Sigmoid colon (tissue), 4 donors: ENCODE data around the gene ZNF511.

Source experiments
- CTCF ChIP-seq, 4 experiments: fragments of 450-650 bp in 3 of 4; fragments of 200-600 bp in 1 of 4; IDR thresholded peaks; one replicate each; pipeline ENCODE4 v1.5.1; 2016 to 2019; ENCODE audit warnings: antibody characterized with exemption in 4 of 4, mild to moderate bottlenecking in 3 of 4, moderate library complexity in 2 of 4
- EP300 ChIP-seq, 4 donors: sonication (generic); formaldehyde crosslinking; IDR thresholded peaks; one replicate each; pipeline ENCODE4 v1.6.1; 2017; ENCODE audit warnings: antibody characterized with exemption in 4 of 4
- POLR2A ChIP-seq, 2 donors: fragments of 450-650 bp; IDR thresholded peaks; one replicate each; pipeline ENCODE4 v1.6.1; 2016; ENCODE audit warnings: antibody characterized with exemption in 2 of 2, mild to moderate bottlenecking in 2 of 2, moderate library complexity in 2 of 2

DNA sequence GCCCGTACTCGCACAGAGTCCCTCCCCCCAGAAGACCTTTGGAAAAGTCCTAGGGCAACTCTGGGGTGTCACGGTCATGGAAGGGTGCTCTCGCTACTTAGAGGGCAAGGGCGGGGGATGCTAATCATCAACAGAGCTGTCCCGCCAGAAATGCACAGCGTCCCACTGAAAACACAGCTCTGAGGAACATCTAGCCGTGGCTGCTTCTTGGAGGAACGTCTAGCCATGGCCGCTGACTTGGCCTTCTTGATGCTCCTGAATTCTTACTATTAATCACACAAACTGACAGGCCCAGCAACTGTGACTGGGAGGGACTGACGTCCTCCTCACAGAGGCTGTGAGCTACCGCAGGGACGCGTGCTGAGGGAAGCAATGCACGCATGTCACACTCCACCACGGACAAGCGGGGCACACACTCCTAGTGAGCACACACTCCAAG, 1.8 kb upstream of the ZNF511 start:
- TF ChIP-seq POLR2A (IDR thresholded peaks at IDR 0.05) (no peak), CTCF (IDR thresholded peaks at IDR 0.05) (no peak), EP300 (IDR thresholded peaks at IDR 0.05) (no peak)
